Esophagus squamous epithelium (tissue), 5 donors: ENCODE results near the gene ANO2. TPM values are rescaled to one million over a fixed set of nuclear protein-coding genes. Genes with fewer than 3 reads are reported as not detected.

Experiments used
- DNase-seq: peaks from one replicate; lab custom pipeline; 2025; lab: John Stamatoyannopoulos, UW
- H3K27ac ChIP-seq, 4 donors: fragments of 200-600 bp; sonication (generic); one replicate each; pipeline ENCODE4 v1.5.1; 2016 to 2019; ENCODE audit warnings: mild to moderate bottlenecking in 1 of 4
- H3K27me3 ChIP-seq, 4 donors: fragments of 200-600 bp; sonication (generic); 1 replicate in 3 of 4; 2 replicates in 1 of 4; pipeline versions ENCODE4 v1.5.1 to v1.6.0; 2017 to 2021; ENCODE audit warnings: antibody characterized with exemption in 1 of 4
- H3K36me3 ChIP-seq, 3 donors: fragments of 200-600 bp; sonication (generic); one replicate each; pipeline ENCODE4 v1.5.1; 2016 to 2019
- H3K4me1 ChIP-seq, 3 donors: fragments of 200-600 bp; sonication (generic); one replicate each; pipeline ENCODE4 v1.5.1; 2017 to 2019
- H3K4me3 ChIP-seq, 4 donors: fragments of 200-600 bp; sonication (generic); 1 replicate in 3 of 4; 2 replicates in 1 of 4; pipeline ENCODE4 v1.5.1; 2016 to 2019; ENCODE audit warnings: mild to moderate bottlenecking in 2 of 4, moderate library complexity in 1 of 4
- H3K9me3 ChIP-seq, 3 donors: fragments of 200-600 bp; sonication (generic); one replicate each; pipeline ENCODE4 v1.5.1; 2016 to 2019
- CTCF ChIP-seq, 6 experiments: fragments of 450-650 bp in 4 of 6; fragments of 200-600 bp in 2 of 6; sonication (generic) in 2 of 6; IDR thresholded peaks; one replicate each; pipeline ENCODE4 v1.5.1; 2016 to 2019; ENCODE audit warnings: antibody characterized with exemption in 6 of 6, mild to moderate bottlenecking in 4 of 6, moderate library complexity in 4 of 6
- POLR2A ChIP-seq, 4 donors: fragments of 450-650 bp; IDR thresholded peaks; one replicate each; pipeline ENCODE4 v1.6.1; 2017; ENCODE audit warnings: antibody characterized with exemption in 4 of 4, mild to moderate bottlenecking in 4 of 4, moderate library complexity in 3 of 4
- WGBS, 2 donors: methylation state at CpG; one replicate each; pipeline ENCODE4 v1.1.5; 2018; 5-methylcytosine and 5-hydroxymethylcytosine counted together
- intact Hi-C: fragments of 100-400 bp; cut with DNase I; formaldehyde crosslinking; loops from one replicate; pipeline ENCODE4 v1.15.0; 2022
- total RNA-seq, 4 donors: library from RNA; depleted of rRNA; stranded (reverse); fragments of >200 nt; gene quantifications; one replicate each; pipeline ENCODE4 v1.1.0, GENCODE V29; 2016
- donor health status: DM: yes; HTN: yes; CAD: no.

ANO2 gene
- total RNA-seq, 4 donors from 2014 or later, result 0.49 to 11.8 (median 3.1) TPM

- Histone ChIP-seq H3K27ac (no peak overlapping the region), H3K27me3 (peaks cover 0 to 12% (median 0%) of the 10 kb centered on the region in 4 donors), H3K4me1 (no peaks in the 10 kb centered on the region), H3K9me3 (no peaks in the 10 kb centered on the region), H3K36me3 (peaks cover 0 to 19% (median 0%) of the 10 kb centered on the region in 3 donors), H3K4me3 (no peak overlapping the region)
- no peak for DNase-seq
- TF ChIP-seq POLR2A (IDR thresholded peaks at IDR 0.05) (no peak), CTCF (IDR thresholded peaks at IDR 0.05) (no peak)
- intact Hi-C loops, result no loop called here
- 79 to 83% methylated on average over 5 of the region's 5 CpGs for WGBS, 2 donors
Measured at GRCh38 chr12:5956987-5957386, 11.9 kb upstream of the ANO2 start.

- 13 to 17% methylated on average over 3 of the region's 3 CpGs for WGBS, 2 donors
- DNase-seq, result no peak
Measured at GRCh38 chr12:5954661-5955060, 9.6 kb upstream of the ANO2 start.

GRCh38 chr12:5953835-5954586 is 9.0 kb upstream of the ANO2 start:
- Histone ChIP-seq H3K4me3 (no peak overlapping the region), H3K4me1 (no peaks in the 10 kb centered on the region), H3K27ac (no peak overlapping the region), H3K27me3 (peaks cover 0 to 15% (median 0%) of the 10 kb centered on the region in 4 donors), H3K9me3 (no peaks in the 10 kb centered on the region), H3K36me3 (peaks cover 0 to 48% (median 0%) of the 10 kb centered on the region in 3 donors)
- DNase-seq, result no peak
- TF ChIP-seq CTCF (IDR thresholded peaks at IDR 0.05), result no peak
- TF ChIP-seq POLR2A (IDR thresholded peaks at IDR 0.05), result no peak
- WGBS, 2 donors, result 63 to 69% methylated on average over 5 of the region's 5 CpGs
- intact Hi-C loops, result no loop called here

More at GRCh38 chr12:5954661-5955060, 9.6 kb upstream of the ANO2 start:
- Histone ChIP-seq H3K4me1 (no peaks in the 10 kb centered on the region), H3K36me3 (peaks cover 0 to 42% (median 0%) of the 10 kb centered on the region in 3 donors), H3K27ac (no peak overlapping the region), H3K4me3 (no peak overlapping the region), H3K27me3 (peaks cover 0 to 12% (median 0%) of the 10 kb centered on the region in 4 donors), H3K9me3 (no peaks in the 10 kb centered on the region)
- TF ChIP-seq CTCF (IDR thresholded peaks at IDR 0.05) (no peak), POLR2A (IDR thresholded peaks at IDR 0.05) (no peak)
- intact Hi-C loops, result no loop called here

- intact Hi-C loops, result no loop called here
Measured at GRCh38 chr12:5952031-5952430, 7.0 kb upstream of the ANO2 start.

More at GRCh38 chr12:5952031-5952430, 7.0 kb upstream of the ANO2 start:
- no peaks in the 10 kb centered on the region for H3K4me1 ChIP-seq
- 89 to 94% methylated on average over 3 of the region's 3 CpGs for WGBS, 2 donors
- no peak for DNase-seq
- H3K27ac ChIP-seq, result no peak overlapping the region
- TF ChIP-seq POLR2A (IDR thresholded peaks at IDR 0.05) (no peak), CTCF (IDR thresholded peaks at IDR 0.05) (no peak)
- H3K36me3 ChIP-seq, result peaks cover 0 to 52% (median 0%) of the 10 kb centered on the region in 3 donors
- no peaks in the 10 kb centered on the region for H3K9me3 ChIP-seq
- peaks cover 0 to 34% (median 0%) of the 10 kb centered on the region in 4 donors for H3K27me3 ChIP-seq
- no peak overlapping the region for H3K4me3 ChIP-seq
